Epithelial cell of proximal tubule (primary cell): Measurements from ENCODE around the gene DAAM2. TPM values are rescaled to one million over a fixed set of nuclear protein-coding genes. Genes with fewer than 3 reads are reported as not detected.

Experiments
- DNase-seq: peaks from one replicate; pipeline ENCODE4 v3.0.0-alpha.2; 2011; ENCODE audit warnings: low read depth
- H3K4me3 ChIP-seq: 2 replicates; pipeline ENCODE4 v1.5.1; 2011; ENCODE audit warnings: low read depth, mild to moderate bottlenecking, low read length
- CTCF ChIP-seq: conservative IDR thresholded peaks from 2 replicates; pipeline ENCODE4 v1.5.1; 2012; ENCODE audit warnings: low read depth, mild to moderate bottlenecking, low read length
- total RNA-seq: library from RNA; depleted of rRNA; stranded (reverse); fragments of >200 nt; gene quantifications from 2 replicates; pipeline ENCODE4 v1.2.3, GENCODE V29; 2015

DAAM2 gene
- total RNA-seq, 1 donor from 2014 or later, result 0.35 TPM

- H3K4me3 ChIP-seq, result no peak overlapping the region
- no peak for TF ChIP-seq CTCF
- no peak for DNase-seq
Measured at GRCh38 chr6:39841291-39841690, 49.1 kb downstream of the DAAM2 start.

- no peak for DNase-seq
- TF ChIP-seq CTCF, result no peak
- H3K4me3 ChIP-seq, result no peak overlapping the region
Measured at GRCh38 chr6:39841923-39842322, 49.7 kb downstream of the DAAM2 start.

GRCh38 chr6:39843305-39844020 is 51.3 kb downstream of the DAAM2 start:
- no peak for DNase-seq
- TF ChIP-seq CTCF, result no peak
- H3K4me3 ChIP-seq, result no peak overlapping the region

- DNase-seq, result no peak
- no peak for TF ChIP-seq CTCF
- H3K4me3 ChIP-seq, result no peak overlapping the region
Measured at GRCh38 chr6:39844866-39845265, 52.7 kb downstream of the DAAM2 start.

GRCh38 chr6:39847221-39847620 is 55.0 kb downstream of the DAAM2 start:
- no peak for TF ChIP-seq CTCF
- no peak for DNase-seq

GRCh38 chr6:39848171-39848570 is 56.0 kb downstream of the DAAM2 start:
- TF ChIP-seq CTCF, result no peak
- no peak for DNase-seq
- no peak overlapping the region for H3K4me3 ChIP-seq

More at GRCh38 chr6:39847221-39847620, 55.0 kb downstream of the DAAM2 start:
- H3K4me3 ChIP-seq, result no peak overlapping the region

- no peak overlapping the region for H3K4me3 ChIP-seq
- DNase-seq, result no peak
- TF ChIP-seq CTCF, result no peak
Measured at GRCh38 chr6:39849228-39849627, 57.1 kb downstream of the DAAM2 start.
